Coronary artery (tissue), 2 donors: ENCODE measurements around the gene ENO2.
A peak's percentile ranks its signal among the peaks of the same experiment; 100 is the strongest.

Source experiments
- DNase-seq: peaks from one replicate; pipeline ENCODE4 v3.0.0-alpha.2; 2017; ENCODE audit warnings: low spot score
- H3K27ac ChIP-seq, 2 donors: fragments of 200-600 bp; sonication (generic); one replicate each; pipeline ENCODE4 v1.5.1; 2016 to 2019
- H3K4me3 ChIP-seq: fragments of 200-600 bp; sonication (generic); 2 replicates; pipeline ENCODE4 v1.5.1; 2016; ENCODE audit warnings: mild to moderate bottlenecking, moderate library complexity
- TF ChIP-seq, protein P1 (sequence below): fragments of 200-600 bp; sonication (generic); IDR thresholded peaks from one replicate; pipeline ENCODE4 v1.5.1; 2019; ENCODE audit warnings: antibody characterized with exemption

ENO2 gene

DNA sequence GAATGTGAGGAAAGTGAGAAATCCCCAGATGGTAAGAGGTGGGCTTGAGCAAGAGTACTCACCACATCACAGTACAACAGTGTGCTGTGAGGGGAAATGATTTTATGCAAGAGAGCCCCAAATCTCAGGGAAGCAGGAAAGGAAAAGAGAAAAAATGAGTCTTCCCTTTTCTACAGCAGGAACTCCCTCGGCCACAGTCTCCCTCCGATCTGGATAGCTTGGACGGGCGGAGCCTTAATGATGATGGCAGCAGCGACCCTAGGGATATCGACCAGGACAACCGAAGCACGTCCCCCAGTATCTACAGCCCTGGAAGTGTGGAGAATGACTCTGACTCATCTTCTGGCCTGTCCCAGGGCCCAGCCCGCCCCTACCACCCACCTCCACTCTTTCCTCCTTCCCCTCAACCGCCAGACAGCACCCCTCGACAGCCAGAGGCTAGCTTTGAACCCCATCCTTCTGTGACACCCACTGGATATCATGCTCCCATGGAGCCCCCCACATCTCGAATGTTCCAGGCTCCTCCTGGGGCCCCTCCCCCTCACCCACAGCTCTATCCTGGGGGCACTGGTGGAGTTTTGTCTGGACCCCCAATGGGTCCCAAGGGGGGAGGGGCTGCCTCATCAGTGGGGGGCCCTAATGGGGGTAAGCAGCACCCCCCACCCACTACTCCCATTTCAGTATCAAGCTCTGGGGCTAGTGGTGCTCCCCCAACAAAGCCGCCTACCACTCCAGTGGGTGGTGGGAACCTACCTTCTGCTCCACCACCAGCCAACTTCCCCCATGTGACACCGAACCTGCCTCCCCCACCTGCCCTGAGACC lies 21.2 kb downstream of the ENO2 start:
- TF ChIP-seq, protein P1, sequence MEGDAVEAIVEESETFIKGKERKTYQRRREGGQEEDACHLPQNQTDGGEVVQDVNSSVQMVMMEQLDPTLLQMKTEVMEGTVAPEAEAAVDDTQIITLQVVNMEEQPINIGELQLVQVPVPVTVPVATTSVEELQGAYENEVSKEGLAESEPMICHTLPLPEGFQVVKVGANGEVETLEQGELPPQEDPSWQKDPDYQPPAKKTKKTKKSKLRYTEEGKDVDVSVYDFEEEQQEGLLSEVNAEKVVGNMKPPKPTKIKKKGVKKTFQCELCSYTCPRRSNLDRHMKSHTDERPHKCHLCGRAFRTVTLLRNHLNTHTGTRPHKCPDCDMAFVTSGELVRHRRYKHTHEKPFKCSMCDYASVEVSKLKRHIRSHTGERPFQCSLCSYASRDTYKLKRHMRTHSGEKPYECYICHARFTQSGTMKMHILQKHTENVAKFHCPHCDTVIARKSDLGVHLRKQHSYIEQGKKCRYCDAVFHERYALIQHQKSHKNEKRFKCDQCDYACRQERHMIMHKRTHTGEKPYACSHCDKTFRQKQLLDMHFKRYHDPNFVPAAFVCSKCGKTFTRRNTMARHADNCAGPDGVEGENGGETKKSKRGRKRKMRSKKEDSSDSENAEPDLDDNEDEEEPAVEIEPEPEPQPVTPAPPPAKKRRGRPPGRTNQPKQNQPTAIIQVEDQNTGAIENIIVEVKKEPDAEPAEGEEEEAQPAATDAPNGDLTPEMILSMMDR = no peak
- no peak for DNase-seq
- peak overlapping the region in 1 of 2 donors; percentile 95 for H3K27ac ChIP-seq

DNA sequence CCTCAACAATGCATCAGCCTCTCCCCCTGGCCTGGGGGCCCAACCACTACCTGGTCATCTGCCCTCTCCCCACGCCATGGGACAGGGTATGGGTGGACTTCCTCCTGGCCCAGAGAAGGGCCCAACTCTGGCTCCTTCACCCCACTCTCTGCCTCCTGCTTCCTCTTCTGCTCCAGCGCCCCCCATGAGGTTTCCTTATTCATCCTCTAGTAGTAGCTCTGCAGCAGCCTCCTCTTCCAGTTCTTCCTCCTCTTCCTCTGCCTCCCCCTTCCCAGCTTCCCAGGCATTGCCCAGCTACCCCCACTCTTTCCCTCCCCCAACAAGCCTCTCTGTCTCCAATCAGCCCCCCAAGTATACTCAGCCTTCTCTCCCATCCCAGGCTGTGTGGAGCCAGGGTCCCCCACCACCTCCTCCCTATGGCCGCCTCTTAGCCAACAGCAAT lies 21.8 kb downstream of the ENO2 start:
- peak overlapping the region; percentile 92 to 95 for H3K27ac ChIP-seq
- TF ChIP-seq, protein P1 = no peak
- no peak for DNase-seq
- H3K4me3 ChIP-seq = no peak overlapping the region

More for the DNA sequence above, 21.2 kb downstream of the ENO2 start:
- no peak overlapping the region for H3K4me3 ChIP-seq

DNA sequence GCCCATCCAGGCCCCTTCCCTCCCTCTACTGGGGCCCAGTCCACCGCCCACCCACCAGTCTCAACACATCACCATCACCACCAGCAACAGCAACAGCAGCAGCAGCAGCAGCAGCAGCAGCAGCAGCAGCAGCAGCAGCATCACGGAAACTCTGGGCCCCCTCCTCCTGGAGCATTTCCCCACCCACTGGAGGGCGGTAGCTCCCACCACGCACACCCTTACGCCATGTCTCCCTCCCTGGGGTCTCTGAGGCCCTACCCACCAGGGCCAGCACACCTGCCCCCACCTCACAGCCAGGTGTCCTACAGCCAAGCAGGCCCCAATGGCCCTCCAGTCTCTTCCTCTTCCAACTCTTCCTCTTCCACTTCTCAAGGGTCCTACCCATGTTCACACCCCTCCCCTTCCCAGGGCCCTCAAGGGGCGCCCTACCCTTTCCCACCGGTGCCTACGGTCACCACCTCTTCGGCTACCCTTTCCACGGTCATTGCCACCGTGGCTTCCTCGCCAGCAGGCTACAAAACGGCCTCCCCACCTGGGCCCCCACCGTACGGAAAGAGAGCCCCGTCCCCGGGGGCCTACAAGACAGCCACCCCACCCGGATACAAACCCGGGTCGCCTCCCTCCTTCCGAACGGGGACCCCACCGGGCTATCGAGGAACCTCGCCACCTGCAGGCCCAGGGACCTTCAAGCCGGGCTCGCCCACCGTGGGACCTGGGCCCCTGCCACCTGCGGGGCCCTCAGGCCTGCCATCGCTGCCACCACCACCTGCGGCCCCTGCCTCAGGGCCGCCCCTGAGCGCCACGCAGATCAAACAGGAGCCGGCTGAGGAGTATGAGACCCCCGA lies 22.5 kb downstream of the ENO2 start:
- no peak for DNase-seq
- TF ChIP-seq, protein P1 = no peak

DNA sequence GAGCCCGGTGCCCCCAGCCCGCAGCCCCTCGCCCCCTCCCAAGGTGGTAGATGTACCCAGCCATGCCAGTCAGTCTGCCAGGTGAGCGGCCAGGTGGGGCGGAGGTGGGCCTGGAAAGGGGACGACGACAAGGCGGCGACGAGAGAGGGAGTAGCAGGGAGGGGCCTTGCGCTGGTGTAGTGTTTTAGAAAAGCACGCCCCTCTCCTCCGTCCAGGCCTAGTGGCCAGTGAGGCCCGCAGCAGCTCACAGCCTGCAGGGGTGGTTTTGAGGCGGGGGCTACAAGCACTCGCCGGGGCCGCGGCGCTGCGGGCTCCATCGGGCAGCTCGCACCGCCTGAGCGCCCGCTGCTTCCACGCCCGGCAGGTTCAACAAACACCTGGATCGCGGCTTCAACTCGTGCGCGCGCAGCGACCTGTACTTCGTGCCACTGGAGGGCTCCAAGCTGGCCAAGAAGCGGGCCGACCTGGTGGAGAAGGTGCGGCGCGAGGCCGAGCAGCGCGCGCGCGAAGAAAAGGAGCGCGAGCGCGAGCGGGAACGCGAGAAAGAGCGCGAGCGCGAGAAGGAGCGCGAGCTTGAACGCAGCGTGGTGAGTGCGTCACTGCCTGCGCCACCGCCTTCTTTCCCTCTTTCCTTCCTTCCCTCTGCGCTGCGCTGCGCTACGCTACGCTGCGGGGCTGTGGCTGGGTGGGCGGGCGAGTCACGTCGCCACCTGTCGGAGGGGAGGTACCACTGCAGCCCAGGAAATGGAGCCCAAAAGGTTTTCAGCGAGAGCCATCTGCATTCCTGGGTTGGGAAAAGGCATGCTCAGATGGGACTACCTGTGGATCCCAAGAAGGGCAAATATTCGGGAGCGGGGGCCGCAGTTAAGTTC lies 23.3 kb downstream of the ENO2 start:
- peak overlapping the region; percentile 89 for H3K4me3 ChIP-seq
- TF ChIP-seq, protein P1 = peak; percentile 95
- peak overlapping the region; percentile 92 to 95 for H3K27ac ChIP-seq
- DNase-seq = peak; percentile 95

More for the DNA sequence above, 22.5 kb downstream of the ENO2 start:
- Histone ChIP-seq H3K27ac (peak overlapping the region; percentile 92 to 95), H3K4me3 (peak overlapping the region; percentile 89)

DNA sequence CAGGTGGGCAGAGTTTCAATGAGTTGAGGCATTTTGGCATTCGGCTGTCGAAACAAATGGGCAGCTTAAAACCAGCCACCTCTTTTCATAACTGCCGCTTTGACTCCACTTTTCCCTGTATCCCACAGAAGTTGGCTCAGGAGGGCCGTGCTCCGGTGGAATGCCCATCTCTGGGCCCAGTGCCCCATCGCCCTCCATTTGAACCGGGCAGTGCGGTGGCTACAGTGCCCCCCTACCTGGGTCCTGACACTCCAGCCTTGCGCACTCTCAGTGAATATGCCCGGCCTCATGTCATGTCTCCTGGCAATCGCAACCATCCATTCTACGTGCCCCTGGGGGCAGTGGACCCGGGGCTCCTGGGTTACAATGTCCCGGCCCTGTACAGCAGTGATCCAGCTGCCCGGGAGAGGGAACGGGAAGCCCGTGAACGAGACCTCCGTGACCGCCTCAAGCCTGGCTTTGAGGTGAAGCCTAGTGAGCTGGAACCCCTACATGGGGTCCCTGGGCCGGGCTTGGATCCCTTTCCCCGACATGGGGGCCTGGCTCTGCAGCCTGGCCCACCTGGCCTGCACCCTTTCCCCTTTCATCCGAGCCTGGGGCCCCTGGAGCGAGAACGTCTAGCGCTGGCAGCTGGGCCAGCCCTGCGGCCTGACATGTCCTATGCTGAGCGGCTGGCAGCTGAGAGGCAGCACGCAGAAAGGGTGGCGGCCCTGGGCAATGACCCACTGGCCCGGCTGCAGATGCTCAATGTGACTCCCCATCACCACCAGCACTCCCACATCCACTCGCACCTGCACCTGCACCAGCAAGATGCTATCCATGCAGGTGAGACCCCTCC lies 24.2 kb downstream of the ENO2 start:
- Histone ChIP-seq H3K27ac (peak overlapping the region; percentile 92 to 95), H3K4me3 (peak overlapping the region; percentile 89)
- TF ChIP-seq, protein P1 = no peak
- no peak for DNase-seq

DNA sequence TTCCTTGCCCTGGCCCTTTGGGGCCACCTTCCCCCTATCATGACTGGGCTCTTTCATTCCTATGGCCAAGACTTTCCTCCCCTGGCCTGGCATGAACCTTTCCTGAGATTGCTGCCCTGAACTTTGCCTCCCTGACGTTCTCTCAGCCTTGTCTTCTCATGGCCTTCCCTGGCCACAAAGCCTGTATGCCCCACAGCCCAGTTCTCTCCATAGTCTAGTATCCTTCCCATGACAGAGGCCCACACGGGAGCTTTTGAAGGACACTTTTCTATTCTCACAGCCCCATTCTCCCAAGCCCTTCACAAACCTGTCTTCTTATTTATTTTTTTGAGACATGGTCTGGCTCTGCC lies 24.8 kb downstream of the ENO2 start:
- H3K4me3 ChIP-seq = no peak overlapping the region
- TF ChIP-seq, protein P1 = no peak
- no peak for DNase-seq
- H3K27ac ChIP-seq = peak overlapping the region in 1 of 2 donors; percentile 95
